ENCODE results near the gene PALLD. TPM values are rescaled to one million over a fixed set of nuclear protein-coding genes. Genes with fewer than 3 reads are reported as not detected.

PALLD gene
- total RNA-seq, 1 experiment from 2014 or later: 6.5 TPM

- in situ Hi-C loops (cut with HindIII; ENCODE audit: low pct_unique_long_range_greater_than_20kb, low sequenced_read_pairs) (no loop called here), intact Hi-C loops (cut with micrococcal nuclease; ENCODE audit: unreplicated experiment) (no loop called here)
- Histone ChIP-seq H3K36me3 (ENCODE audit: control insufficient read depth, insufficient read depth, low read length) (no peaks in the 10 kb centered on the region), H3K4me3 (ENCODE audit: low read depth in 2 of 2, low read length in 2 of 2) (no peak overlapping the region), H3K27me3 (ENCODE audit: control insufficient read depth, insufficient read depth, low read length) (no peaks in the 10 kb centered on the region), H3K4me1 (ENCODE audit: control insufficient read depth, insufficient read depth, low read length) (no peaks in the 10 kb centered on the region), H3K27ac (ENCODE audit: low read length) (no peak overlapping the region), H3K9me3 (ENCODE audit: control insufficient read depth, insufficient read depth, low read depth, low read length) (no peaks in the 10 kb centered on the region)
- no peak for DNase-seq (ENCODE audit: low read depth, low spot score)
- no TSS peak for BruUV-seq (replicated peaks)
- CTCF ChIA-PET: no interaction called here
- POLR2A ChIA-PET: no interaction called here
- no peak for ATAC-seq
- TF ChIP-seq TCF7L2 (IDR thresholded peaks at IDR 0.05; ENCODE audit: low read depth, low read length): no peak
- no peak for TF ChIP-seq POLR2AphosphoS5 (IDR thresholded peaks at IDR 0.05; ENCODE audit: low read depth, low read length)
- TF ChIP-seq, protein P1, sequence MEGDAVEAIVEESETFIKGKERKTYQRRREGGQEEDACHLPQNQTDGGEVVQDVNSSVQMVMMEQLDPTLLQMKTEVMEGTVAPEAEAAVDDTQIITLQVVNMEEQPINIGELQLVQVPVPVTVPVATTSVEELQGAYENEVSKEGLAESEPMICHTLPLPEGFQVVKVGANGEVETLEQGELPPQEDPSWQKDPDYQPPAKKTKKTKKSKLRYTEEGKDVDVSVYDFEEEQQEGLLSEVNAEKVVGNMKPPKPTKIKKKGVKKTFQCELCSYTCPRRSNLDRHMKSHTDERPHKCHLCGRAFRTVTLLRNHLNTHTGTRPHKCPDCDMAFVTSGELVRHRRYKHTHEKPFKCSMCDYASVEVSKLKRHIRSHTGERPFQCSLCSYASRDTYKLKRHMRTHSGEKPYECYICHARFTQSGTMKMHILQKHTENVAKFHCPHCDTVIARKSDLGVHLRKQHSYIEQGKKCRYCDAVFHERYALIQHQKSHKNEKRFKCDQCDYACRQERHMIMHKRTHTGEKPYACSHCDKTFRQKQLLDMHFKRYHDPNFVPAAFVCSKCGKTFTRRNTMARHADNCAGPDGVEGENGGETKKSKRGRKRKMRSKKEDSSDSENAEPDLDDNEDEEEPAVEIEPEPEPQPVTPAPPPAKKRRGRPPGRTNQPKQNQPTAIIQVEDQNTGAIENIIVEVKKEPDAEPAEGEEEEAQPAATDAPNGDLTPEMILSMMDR (IDR thresholded peaks at IDR 0.05): no peak
- no peak for TF ChIP-seq SIN3A (IDR thresholded peaks at IDR 0.05; ENCODE audit: borderline replicate concordance, insufficient read depth, low read depth, low read length)
- TF ChIP-seq, protein P2, sequence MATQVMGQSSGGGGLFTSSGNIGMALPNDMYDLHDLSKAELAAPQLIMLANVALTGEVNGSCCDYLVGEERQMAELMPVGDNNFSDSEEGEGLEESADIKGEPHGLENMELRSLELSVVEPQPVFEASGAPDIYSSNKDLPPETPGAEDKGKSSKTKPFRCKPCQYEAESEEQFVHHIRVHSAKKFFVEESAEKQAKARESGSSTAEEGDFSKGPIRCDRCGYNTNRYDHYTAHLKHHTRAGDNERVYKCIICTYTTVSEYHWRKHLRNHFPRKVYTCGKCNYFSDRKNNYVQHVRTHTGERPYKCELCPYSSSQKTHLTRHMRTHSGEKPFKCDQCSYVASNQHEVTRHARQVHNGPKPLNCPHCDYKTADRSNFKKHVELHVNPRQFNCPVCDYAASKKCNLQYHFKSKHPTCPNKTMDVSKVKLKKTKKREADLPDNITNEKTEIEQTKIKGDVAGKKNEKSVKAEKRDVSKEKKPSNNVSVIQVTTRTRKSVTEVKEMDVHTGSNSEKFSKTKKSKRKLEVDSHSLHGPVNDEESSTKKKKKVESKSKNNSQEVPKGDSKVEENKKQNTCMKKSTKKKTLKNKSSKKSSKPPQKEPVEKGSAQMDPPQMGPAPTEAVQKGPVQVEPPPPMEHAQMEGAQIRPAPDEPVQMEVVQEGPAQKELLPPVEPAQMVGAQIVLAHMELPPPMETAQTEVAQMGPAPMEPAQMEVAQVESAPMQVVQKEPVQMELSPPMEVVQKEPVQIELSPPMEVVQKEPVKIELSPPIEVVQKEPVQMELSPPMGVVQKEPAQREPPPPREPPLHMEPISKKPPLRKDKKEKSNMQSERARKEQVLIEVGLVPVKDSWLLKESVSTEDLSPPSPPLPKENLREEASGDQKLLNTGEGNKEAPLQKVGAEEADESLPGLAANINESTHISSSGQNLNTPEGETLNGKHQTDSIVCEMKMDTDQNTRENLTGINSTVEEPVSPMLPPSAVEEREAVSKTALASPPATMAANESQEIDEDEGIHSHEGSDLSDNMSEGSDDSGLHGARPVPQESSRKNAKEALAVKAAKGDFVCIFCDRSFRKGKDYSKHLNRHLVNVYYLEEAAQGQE (IDR thresholded peaks at IDR 0.05; ENCODE audit: insufficient read depth in 1 of 2, low read depth in 2 of 2, low read length in 1 of 2): no peak
Observed at GRCh38 chr4:168558599-168558998, 61.7 kb downstream of the PALLD start.

DNA sequence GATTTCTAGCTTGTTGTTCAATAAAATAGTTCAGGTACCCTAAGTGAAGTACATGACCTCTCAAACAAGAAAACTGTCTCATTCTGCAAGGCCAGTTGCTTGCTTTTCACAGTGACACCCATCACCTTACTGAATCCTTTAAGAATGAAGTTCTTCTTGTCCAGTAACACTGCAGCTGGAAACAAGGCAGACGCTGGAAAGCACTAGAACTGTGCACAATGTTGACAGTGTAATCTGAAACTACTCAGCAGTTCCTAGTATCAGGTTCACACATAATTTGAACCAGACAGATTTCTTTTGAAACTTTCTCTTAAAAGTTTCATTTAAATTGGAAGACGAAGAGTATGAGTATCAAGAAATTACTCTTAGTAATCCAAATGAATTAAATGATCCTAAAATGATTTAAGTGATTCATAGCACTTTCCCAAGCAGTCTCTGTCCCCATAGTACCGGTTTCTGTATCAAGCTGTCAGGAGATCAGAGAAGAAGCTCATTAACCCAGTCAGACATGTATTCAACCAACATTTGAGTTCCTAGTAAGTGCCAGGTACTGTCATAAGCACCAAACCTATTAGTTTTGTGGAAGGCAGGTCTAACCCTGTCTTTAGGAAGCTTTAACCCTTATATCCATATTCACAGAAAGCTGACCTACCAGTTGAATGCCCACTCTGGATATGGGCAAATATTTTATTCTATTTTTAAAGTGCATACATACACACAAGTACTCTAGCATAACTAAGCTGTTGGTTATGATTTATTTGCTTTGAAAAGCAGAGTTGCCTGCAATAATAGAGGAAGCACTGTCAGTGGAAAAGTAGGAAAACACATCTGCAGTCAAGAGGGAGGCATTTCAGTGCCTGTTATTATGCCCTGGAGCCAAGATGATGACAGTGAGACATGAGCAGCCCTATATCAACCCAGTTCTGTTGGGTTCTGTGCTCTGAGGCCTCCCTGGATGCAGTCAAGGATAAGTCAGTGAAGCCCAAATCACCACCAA, 63.6 kb downstream of the PALLD start:
- no peaks in the 10 kb centered on the region for H3K4me1 ChIP-seq (ENCODE audit: control insufficient read depth, insufficient read depth, low read length)
- no peaks in the 10 kb centered on the region for H3K9me3 ChIP-seq (ENCODE audit: control insufficient read depth, insufficient read depth, low read depth, low read length)
- intact Hi-C loops (cut with micrococcal nuclease; ENCODE audit: unreplicated experiment): no loop called here
- H3K27ac ChIP-seq (ENCODE audit: low read length): no peak overlapping the region
- H3K36me3 ChIP-seq (ENCODE audit: control insufficient read depth, insufficient read depth, low read length): no peaks in the 10 kb centered on the region
- ATAC-seq: no peak
- TF ChIP-seq POLR2AphosphoS5 (IDR thresholded peaks at IDR 0.05; ENCODE audit: low read depth, low read length) (no peak), TCF7L2 (IDR thresholded peaks at IDR 0.05; ENCODE audit: low read depth, low read length) (no peak), SIN3A (IDR thresholded peaks at IDR 0.05; ENCODE audit: borderline replicate concordance, insufficient read depth, low read depth, low read length) (no peak)
- TF ChIP-seq, protein P1 (IDR thresholded peaks at IDR 0.05): no peak
- TF ChIP-seq, protein P2 (IDR thresholded peaks at IDR 0.05; ENCODE audit: insufficient read depth in 1 of 2, low read depth in 2 of 2, low read length in 1 of 2): no peak
- no peak overlapping the region for H3K4me3 ChIP-seq (ENCODE audit: low read depth in 2 of 2, low read length in 2 of 2)
- no peaks in the 10 kb centered on the region for H3K27me3 ChIP-seq (ENCODE audit: control insufficient read depth, insufficient read depth, low read length)
- POLR2A ChIA-PET: no interaction called here
- CTCF ChIA-PET: no interaction called here
- DNase-seq (ENCODE audit: low read depth, low spot score): no peak
- BruUV-seq (replicated peaks): no TSS peak
- in situ Hi-C loops (cut with HindIII; ENCODE audit: low pct_unique_long_range_greater_than_20kb, low sequenced_read_pairs): no loop called here

Measured in Panc1 (cell line).